GM18502 (cell line): Measurements from ENCODE around the gene ZNF462.

Source experiments
- ATAC-seq: cut with Tn5 transposase; IDR thresholded peaks from one replicate; pipeline ENCODE4 v1.9.1; 2021; ENCODE audit warnings: mild to moderate bottlenecking; ENCODE audit not compliant: unreplicated experiment, poor library complexity

ZNF462 gene

GRCh38 chr9:107039542-107039941 is 176.6 kb downstream of the ZNF462 start:
- no peak for ATAC-seq

- no peak for ATAC-seq
Measured at GRCh38 chr9:107042606-107043005, 179.6 kb downstream of the ZNF462 start.

- ATAC-seq = no peak
Measured at GRCh38 chr9:107043886-107044285, 180.9 kb downstream of the ZNF462 start.

DNA sequence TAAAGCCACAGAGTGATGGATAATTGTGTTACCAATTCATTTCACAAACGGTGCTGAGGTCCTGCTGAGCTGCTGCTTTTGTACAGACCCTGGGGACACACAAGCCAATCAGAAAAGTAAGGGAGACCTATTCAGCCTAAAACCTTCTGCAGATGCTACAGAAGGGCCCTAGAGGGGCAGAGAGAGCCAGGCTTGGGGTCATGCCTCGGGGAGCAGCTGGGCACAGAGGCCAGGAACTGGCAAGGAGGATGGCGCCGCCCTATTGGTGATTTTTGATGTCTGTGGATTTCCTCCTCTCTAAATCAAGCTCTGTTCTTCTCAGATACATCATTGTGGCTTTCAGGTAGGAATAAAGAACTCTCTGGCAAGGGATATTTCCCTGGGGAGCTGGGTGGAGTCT is 181.9 kb downstream of the ZNF462 start:
- ATAC-seq = no peak

GRCh38 chr9:107046692-107047091 is 183.7 kb downstream of the ZNF462 start:
- peak; percentile 92 for ATAC-seq

- no peak for ATAC-seq
Measured at GRCh38 chr9:107049046-107049802, 186.3 kb downstream of the ZNF462 start.

DNA sequence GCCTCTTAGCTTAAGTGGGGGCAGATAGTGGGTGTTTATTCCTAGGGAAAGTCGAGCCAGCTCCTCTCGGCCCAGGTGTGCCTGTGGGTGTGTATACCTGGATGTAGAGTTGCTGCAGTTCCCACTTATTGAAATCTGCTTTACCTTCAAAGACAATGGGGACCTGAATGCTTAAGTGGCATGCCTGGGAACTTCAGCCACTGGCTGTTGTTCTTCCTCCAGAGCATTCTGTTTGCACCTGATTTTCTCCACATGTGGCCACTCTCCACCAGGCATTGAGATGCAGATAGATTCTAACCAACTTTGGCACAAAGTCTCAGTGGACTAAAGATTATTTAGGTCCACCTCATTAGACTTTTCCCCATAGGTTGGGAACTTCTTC is 186.8 kb downstream of the ZNF462 start:
- ATAC-seq = no peak

- ATAC-seq = no peak
Measured at GRCh38 chr9:107051392-107051791, 188.4 kb downstream of the ZNF462 start.

DNA sequence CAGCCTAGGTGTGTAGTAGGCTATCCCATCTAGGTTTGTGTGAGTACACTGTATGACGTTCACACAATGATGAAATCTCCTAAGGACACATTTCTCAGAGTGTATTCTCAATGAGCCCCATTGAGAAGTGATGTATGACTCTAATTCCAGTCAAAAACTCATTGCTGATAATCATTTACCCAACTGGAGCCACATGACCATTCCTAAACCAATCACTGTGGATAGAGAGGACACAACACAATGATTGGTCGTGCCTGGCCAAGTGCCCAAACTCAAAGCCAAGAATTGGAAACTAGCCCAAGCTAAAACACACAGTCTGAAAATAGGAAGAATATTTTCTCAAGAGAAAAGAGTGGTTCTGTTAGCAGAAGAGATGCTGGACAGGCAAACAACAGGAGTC is 191.2 kb downstream of the ZNF462 start:
- ATAC-seq = no peak

DNA sequence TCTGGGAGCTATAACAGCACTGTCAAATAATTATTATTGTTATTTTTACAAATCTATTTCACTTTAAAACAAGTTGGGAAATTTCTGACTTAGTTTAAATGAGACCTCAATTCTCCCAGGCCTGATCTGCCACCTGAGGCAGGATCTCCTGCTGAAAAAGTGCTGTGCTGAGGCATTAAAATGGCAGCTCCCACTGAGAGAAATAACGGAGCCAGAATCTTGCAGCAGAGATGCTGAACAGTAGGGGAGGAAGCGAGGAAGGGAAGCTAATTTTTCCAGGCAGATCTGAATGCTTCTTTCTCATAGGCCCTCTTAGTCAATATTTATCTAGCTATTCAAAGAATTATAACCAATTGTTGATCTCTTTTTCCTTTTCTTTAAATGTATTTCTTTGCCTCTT is 196.3 kb downstream of the ZNF462 start:
- ATAC-seq = no peak

DNA sequence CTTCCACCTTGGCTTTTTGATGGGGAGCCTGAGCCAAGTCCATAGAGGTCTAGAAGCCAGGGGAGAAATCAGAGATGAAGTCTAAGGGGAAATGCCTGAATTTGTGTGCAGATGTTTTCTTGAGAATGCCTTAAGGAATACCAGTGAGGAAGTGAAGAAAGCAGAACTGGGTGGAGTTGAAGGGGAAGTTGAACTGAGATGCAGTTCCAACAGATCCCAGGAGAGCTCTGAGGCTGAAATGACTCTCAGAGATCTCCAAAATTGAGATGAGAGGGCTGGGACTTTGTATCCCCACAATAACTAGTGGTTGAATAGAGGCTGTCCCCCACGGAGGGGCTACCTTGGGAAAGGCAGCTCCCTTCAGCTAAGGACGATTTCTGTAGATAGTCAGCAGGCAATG is 197.1 kb downstream of the ZNF462 start:
- ATAC-seq = no peak
